ENCODE results near the gene SSTR3. TPM values are rescaled to one million over a fixed set of nuclear protein-coding genes. Genes with fewer than 3 reads are reported as not detected.

Gene SSTR3
- total and polyA plus RNA-seq, 2 donors (not counting 1 experiment from before 2014, with no cell fraction given) = 0.64 to 0.98 TPM

DNA sequence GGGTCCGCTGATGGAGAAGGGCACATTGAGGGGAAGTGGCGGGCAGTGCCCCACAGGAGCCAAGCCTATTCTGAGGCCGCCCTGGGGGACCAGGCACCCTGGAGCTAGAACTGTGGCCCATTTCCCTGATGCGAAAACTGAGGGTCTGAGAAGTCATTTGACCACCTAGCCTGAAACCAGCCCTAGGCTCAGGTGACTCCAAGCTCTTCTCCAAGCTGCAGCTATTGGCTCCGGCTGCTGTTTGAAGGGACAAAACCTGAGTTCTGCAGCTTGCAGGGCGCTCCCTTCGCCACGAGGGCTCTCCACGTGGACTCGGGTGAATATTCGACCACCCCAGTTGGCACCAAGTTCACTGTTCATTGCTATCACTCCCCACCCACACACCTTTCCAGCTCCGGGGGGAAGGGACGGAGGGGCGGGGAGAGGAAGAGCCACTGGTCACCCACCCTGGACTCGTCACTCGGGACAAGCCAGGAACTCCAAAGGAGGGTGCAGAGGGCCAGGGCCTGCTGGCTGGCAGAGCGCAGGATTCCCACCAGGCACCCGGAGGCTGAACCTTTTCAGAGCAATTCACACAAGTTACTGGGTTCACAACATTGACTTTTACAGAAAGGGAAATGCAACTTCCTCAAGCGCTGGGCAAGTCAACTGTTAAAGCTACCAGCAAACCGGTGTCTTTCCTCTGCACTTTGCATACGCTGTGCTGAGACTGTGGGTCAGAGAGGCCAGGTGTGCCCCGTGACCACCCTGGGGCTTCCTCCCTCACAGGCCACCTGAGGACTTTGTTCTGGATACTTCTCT lies 32.8 kb upstream of the SSTR3 start:
- H3K4me1 Mint-ChIP-seq = peaks cover 74% of the 10 kb centered on the region

More for the DNA sequence above, 32.8 kb upstream of the SSTR3 start:
- Histone ChIP-seq H3K4me2 (replicated peaks; ENCODE audit: low read depth, low read length, poor library complexity, severe bottlenecking) (peak overlapping the region; percentile 98), H4K20me1 (ENCODE audit: control insufficient read depth, insufficient read depth, low read length, poor library complexity, severe bottlenecking) (peaks cover 35% of the 10 kb centered on the region), H2AFZ (ENCODE audit: insufficient read depth, low read depth, low read length, poor library complexity, severe bottlenecking) (no peak overlapping the region), H3K4me3 (ENCODE audit: control extremely low read depth in 1 of 5, extremely low read depth in 1 of 5, insufficient read depth in 1 of 5, low read depth in 2 of 5, low read length in 4 of 5) (peak overlapping the region; percentile 4 to 99 (median 97)), H3K79me2 (ENCODE audit: control insufficient read depth, insufficient read depth, low read length) (peaks cover 45% of the 10 kb centered on the region), H3K9ac (ENCODE audit: low read length) (peak overlapping the region; percentile 92), H3K27me3 (replicated peaks in 1 of 4; ENCODE audit: control extremely low read depth in 1 of 4, control insufficient read depth in 3 of 4, insufficient read depth in 4 of 4, low read length in 3 of 4) (no peaks in the 10 kb centered on the region), H3K4me1 (ENCODE audit: control insufficient read depth in 2 of 2, insufficient read depth in 2 of 2, low read length in 2 of 2) (peaks cover 42 to 60% of the 10 kb centered on the region in 2 donors), H3K27ac (ENCODE audit: low read length in 2 of 2) (peak overlapping the region; percentile 80 to 86), H3K9me3 (ENCODE audit: control extremely low read depth in 1 of 3, control insufficient read depth in 2 of 3, insufficient read depth in 1 of 3, low read length in 2 of 3) (no peaks in the 10 kb centered on the region), H3K36me3 (replicated peaks in 1 of 2; ENCODE audit: control extremely low read depth in 1 of 2, control insufficient read depth in 1 of 2, extremely low read depth in 1 of 2, insufficient read depth in 2 of 2, low read length in 1 of 2) (peaks cover 0 to 20% of the 10 kb centered on the region in 2 experiments)
- peak; percentile 88 for DNase-seq
- Mint-ChIP-seq H3K27me3 (no peaks in the 10 kb centered on the region), H3K4me3 (peak overlapping the region; percentile 97), H3K9me3 (ENCODE audit: insufficient read depth) (no peaks in the 10 kb centered on the region), H3K27ac (peak overlapping the region; percentile 89)
- ChIA-PET POLR2A (interaction anchor here (0.7 to 5.5 kb wide), 8 partner anchors 14 to 66 kb away, joined by 3 to 83 read pairs (median 16); no protein-coding TSS in a partner anchor), CTCF (interaction anchor here (0.7 to 17.0 kb wide), 13 partner anchors 7 to 322 kb away, joined by 3 to 377 read pairs (median 7); no protein-coding TSS in a partner anchor)
- no peak for TF ChIP-seq EZH2 (IDR thresholded peaks at IDR 0.05; ENCODE audit: borderline replicate concordance, insufficient read depth, low read depth, low read length, poor library complexity, severe bottlenecking)
- TF ChIP-seq, protein P1, sequence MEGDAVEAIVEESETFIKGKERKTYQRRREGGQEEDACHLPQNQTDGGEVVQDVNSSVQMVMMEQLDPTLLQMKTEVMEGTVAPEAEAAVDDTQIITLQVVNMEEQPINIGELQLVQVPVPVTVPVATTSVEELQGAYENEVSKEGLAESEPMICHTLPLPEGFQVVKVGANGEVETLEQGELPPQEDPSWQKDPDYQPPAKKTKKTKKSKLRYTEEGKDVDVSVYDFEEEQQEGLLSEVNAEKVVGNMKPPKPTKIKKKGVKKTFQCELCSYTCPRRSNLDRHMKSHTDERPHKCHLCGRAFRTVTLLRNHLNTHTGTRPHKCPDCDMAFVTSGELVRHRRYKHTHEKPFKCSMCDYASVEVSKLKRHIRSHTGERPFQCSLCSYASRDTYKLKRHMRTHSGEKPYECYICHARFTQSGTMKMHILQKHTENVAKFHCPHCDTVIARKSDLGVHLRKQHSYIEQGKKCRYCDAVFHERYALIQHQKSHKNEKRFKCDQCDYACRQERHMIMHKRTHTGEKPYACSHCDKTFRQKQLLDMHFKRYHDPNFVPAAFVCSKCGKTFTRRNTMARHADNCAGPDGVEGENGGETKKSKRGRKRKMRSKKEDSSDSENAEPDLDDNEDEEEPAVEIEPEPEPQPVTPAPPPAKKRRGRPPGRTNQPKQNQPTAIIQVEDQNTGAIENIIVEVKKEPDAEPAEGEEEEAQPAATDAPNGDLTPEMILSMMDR (IDR thresholded peaks at IDR 0.05) = no peak
- intact Hi-C loops (cut with micrococcal nuclease) = loop anchor here (1.0 to 10.0 kb wide), 6 partner anchors 16 to 718 kb away; partner anchors contain the start of genes ANKRD54, EIF3D, EIF3L and GGA1
- ATAC-seq (ENCODE audit: low read depth) = peak; percentile 29
- WGBS (ENCODE audit: insufficient coverage) = 20% methylated on average over 18 of the region's 22 CpGs

Data from B cell (primary cell).